ENCODE data around the gene GNA14.

The GNA14 gene

GRCh38 chr9:77475641-77476473 is 172.3 kb downstream of the GNA14 start:
- 90% methylated on average over 8 to 9 of the region's 9 CpGs for WGBS, 2 experiments
- no peak overlapping the region for H3K27ac ChIP-seq (ENCODE audit: insufficient read depth, low read depth, low read length, poor library complexity, severe bottlenecking)
- H3K36me3 ChIP-seq (ENCODE audit: control insufficient read depth, insufficient read depth, low read length): no peaks in the 10 kb centered on the region
- no peak overlapping the region for H3K4me3 ChIP-seq (ENCODE audit: insufficient read depth, low read depth, low read length)
- no peaks in the 10 kb centered on the region for H3K27me3 ChIP-seq (ENCODE audit: control insufficient read depth, insufficient read depth, low read length, poor library complexity, severe bottlenecking)
- H3K9me3 ChIP-seq (ENCODE audit: control insufficient read depth, low read length): no peaks in the 10 kb centered on the region
- no peaks in the 10 kb centered on the region for H3K4me1 ChIP-seq (ENCODE audit: control insufficient read depth, insufficient read depth, low read length)

- Histone ChIP-seq H3K9me3 (ENCODE audit: control insufficient read depth, low read length) (no peaks in the 10 kb centered on the region), H3K27me3 (ENCODE audit: control insufficient read depth, insufficient read depth, low read length, poor library complexity, severe bottlenecking) (no peaks in the 10 kb centered on the region), H3K27ac (ENCODE audit: insufficient read depth, low read depth, low read length, poor library complexity, severe bottlenecking) (no peak overlapping the region), H3K36me3 (ENCODE audit: control insufficient read depth, insufficient read depth, low read length) (no peaks in the 10 kb centered on the region), H3K4me3 (ENCODE audit: insufficient read depth, low read depth, low read length) (no peak overlapping the region), H3K4me1 (ENCODE audit: control insufficient read depth, insufficient read depth, low read length) (no peaks in the 10 kb centered on the region)
- WGBS, 2 experiments: 92 to 98% methylated on average over 3 of the region's 3 CpGs
Measured at GRCh38 chr9:77474936-77475335, 173.2 kb downstream of the GNA14 start.

GRCh38 chr9:77472646-77473045 is 175.5 kb downstream of the GNA14 start:
- WGBS, 2 experiments: 94 to 100% methylated on average over 3 of the region's 3 CpGs
- H3K4me1 ChIP-seq (ENCODE audit: control insufficient read depth, insufficient read depth, low read length): no peaks in the 10 kb centered on the region
- H3K36me3 ChIP-seq (ENCODE audit: control insufficient read depth, insufficient read depth, low read length): no peaks in the 10 kb centered on the region
- H3K9me3 ChIP-seq (ENCODE audit: control insufficient read depth, low read length): no peaks in the 10 kb centered on the region
- no peak overlapping the region for H3K27ac ChIP-seq (ENCODE audit: insufficient read depth, low read depth, low read length, poor library complexity, severe bottlenecking)
- H3K4me3 ChIP-seq (ENCODE audit: insufficient read depth, low read depth, low read length): no peak overlapping the region
- H3K27me3 ChIP-seq (ENCODE audit: control insufficient read depth, insufficient read depth, low read length, poor library complexity, severe bottlenecking): no peaks in the 10 kb centered on the region

- no peaks in the 10 kb centered on the region for H3K27me3 ChIP-seq (ENCODE audit: control insufficient read depth, insufficient read depth, low read length, poor library complexity, severe bottlenecking)
- WGBS, 2 experiments: 92 to 96% methylated on average over 3 of the region's 3 CpGs
- no peaks in the 10 kb centered on the region for H3K36me3 ChIP-seq (ENCODE audit: control insufficient read depth, insufficient read depth, low read length)
- H3K9me3 ChIP-seq (ENCODE audit: control insufficient read depth, low read length): no peaks in the 10 kb centered on the region
- no peak overlapping the region for H3K4me3 ChIP-seq (ENCODE audit: insufficient read depth, low read depth, low read length)
- no peak overlapping the region for H3K27ac ChIP-seq (ENCODE audit: insufficient read depth, low read depth, low read length, poor library complexity, severe bottlenecking)
- no peaks in the 10 kb centered on the region for H3K4me1 ChIP-seq (ENCODE audit: control insufficient read depth, insufficient read depth, low read length)
Measured at GRCh38 chr9:77471572-77471971, 176.6 kb downstream of the GNA14 start.

GRCh38 chr9:77469515-77470231 is 178.4 kb downstream of the GNA14 start:
- H3K27ac ChIP-seq (ENCODE audit: insufficient read depth, low read depth, low read length, poor library complexity, severe bottlenecking): no peak overlapping the region
- WGBS, 2 experiments: 89 to 94% methylated on average over 5 of the region's 5 CpGs
- no peaks in the 10 kb centered on the region for H3K9me3 ChIP-seq (ENCODE audit: control insufficient read depth, low read length)
- H3K4me1 ChIP-seq (ENCODE audit: control insufficient read depth, insufficient read depth, low read length): no peaks in the 10 kb centered on the region
- H3K36me3 ChIP-seq (ENCODE audit: control insufficient read depth, insufficient read depth, low read length): no peaks in the 10 kb centered on the region
- no peaks in the 10 kb centered on the region for H3K27me3 ChIP-seq (ENCODE audit: control insufficient read depth, insufficient read depth, low read length, poor library complexity, severe bottlenecking)
- no peak overlapping the region for H3K4me3 ChIP-seq (ENCODE audit: insufficient read depth, low read depth, low read length)

DNA sequence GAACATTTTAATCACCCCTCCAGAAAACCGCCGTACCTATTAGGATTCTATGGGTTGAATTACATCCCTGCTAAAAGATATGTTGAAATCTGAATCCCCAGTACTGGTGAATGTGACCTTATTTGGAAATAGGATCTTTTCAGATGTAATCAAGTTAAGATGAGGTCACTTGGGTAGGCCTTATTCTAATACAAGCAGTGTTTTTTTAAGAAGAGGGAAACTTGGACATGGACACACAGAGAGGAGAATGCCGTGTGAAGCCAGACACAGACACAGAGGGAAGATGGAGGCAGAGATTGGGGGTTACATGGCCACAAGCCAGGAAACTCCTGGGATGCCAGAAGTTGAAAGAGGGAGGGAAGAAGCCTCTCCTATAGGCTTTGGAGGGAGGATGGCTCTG is 183.5 kb downstream of the GNA14 start:
- Histone ChIP-seq H3K27me3 (ENCODE audit: control insufficient read depth, insufficient read depth, low read length, poor library complexity, severe bottlenecking) (no peaks in the 10 kb centered on the region), H3K9me3 (ENCODE audit: control insufficient read depth, low read length) (no peaks in the 10 kb centered on the region), H3K4me3 (ENCODE audit: insufficient read depth, low read depth, low read length) (no peak overlapping the region), H3K4me1 (ENCODE audit: control insufficient read depth, insufficient read depth, low read length) (no peaks in the 10 kb centered on the region), H3K27ac (ENCODE audit: insufficient read depth, low read depth, low read length, poor library complexity, severe bottlenecking) (no peak overlapping the region), H3K36me3 (ENCODE audit: control insufficient read depth, insufficient read depth, low read length) (no peaks in the 10 kb centered on the region)
- WGBS, 2 experiments: 66 to 83% methylated on average over 3 of the region's 3 CpGs

DNA sequence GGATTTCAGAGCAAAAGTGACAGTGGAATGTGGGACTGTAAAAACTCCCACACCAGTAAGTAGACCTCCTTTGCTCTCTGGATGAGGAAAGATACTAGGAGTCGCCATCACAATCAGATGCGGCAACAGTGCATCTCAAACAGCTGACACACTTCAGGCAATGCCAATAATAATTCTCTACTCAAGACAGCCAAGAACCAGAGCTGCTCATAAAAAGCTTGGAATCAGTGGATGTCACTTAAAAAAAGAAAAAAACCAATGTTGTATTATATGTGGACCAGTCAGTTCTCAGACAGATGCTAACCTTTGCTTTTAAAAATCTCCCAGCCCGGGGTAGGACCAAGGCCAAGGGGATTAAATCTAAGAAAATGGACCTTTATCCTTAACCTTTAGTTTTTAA is 185.0 kb downstream of the GNA14 start:
- no peaks in the 10 kb centered on the region for H3K4me1 ChIP-seq (ENCODE audit: control insufficient read depth, insufficient read depth, low read length)
- H3K9me3 ChIP-seq (ENCODE audit: control insufficient read depth, low read length): no peaks in the 10 kb centered on the region
- WGBS, 2 experiments: 92 to 96% methylated on average over 3 of the region's 3 CpGs
- H3K27ac ChIP-seq (ENCODE audit: insufficient read depth, low read depth, low read length, poor library complexity, severe bottlenecking): no peak overlapping the region
- H3K36me3 ChIP-seq (ENCODE audit: control insufficient read depth, insufficient read depth, low read length): no peaks in the 10 kb centered on the region
- H3K27me3 ChIP-seq (ENCODE audit: control insufficient read depth, insufficient read depth, low read length, poor library complexity, severe bottlenecking): no peaks in the 10 kb centered on the region
- H3K4me3 ChIP-seq (ENCODE audit: insufficient read depth, low read depth, low read length): no peak overlapping the region

- Histone ChIP-seq H3K4me1 (ENCODE audit: control insufficient read depth, insufficient read depth, low read length) (no peaks in the 10 kb centered on the region), H3K36me3 (ENCODE audit: control insufficient read depth, insufficient read depth, low read length) (no peaks in the 10 kb centered on the region), H3K4me3 (ENCODE audit: insufficient read depth, low read depth, low read length) (no peak overlapping the region), H3K27me3 (ENCODE audit: control insufficient read depth, insufficient read depth, low read length, poor library complexity, severe bottlenecking) (no peaks in the 10 kb centered on the region), H3K27ac (ENCODE audit: insufficient read depth, low read depth, low read length, poor library complexity, severe bottlenecking) (no peak overlapping the region), H3K9me3 (ENCODE audit: control insufficient read depth, low read length) (no peaks in the 10 kb centered on the region)
- WGBS, 2 experiments: 79 to 82% methylated on average over 10 of the region's 10 CpGs
Measured at GRCh38 chr9:77462066-77462465, 186.1 kb downstream of the GNA14 start.

DNA sequence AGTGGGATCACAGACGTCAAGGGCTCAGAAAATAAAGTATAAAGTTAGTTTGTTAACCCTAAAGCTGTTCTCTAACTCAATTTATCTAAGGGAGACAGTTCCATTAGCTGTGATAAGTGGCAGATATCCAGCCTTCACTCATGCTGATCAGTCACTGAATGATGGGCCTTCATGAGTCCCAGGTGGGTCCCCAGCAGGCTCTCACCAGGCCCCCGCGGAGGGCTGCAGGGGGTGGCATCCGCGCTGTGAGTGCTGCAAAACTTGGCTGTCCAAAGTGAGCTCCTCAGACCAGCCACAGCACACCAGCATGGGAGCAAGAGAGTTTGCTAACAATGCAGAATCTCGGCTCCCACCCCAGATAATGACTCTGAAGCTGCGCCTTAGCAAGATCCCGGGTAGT is 187.2 kb downstream of the GNA14 start:
- Histone ChIP-seq H3K9me3 (ENCODE audit: control insufficient read depth, low read length) (no peaks in the 10 kb centered on the region), H3K4me1 (ENCODE audit: control insufficient read depth, insufficient read depth, low read length) (no peaks in the 10 kb centered on the region), H3K4me3 (ENCODE audit: insufficient read depth, low read depth, low read length) (no peak overlapping the region), H3K27ac (ENCODE audit: insufficient read depth, low read depth, low read length, poor library complexity, severe bottlenecking) (no peak overlapping the region), H3K36me3 (ENCODE audit: control insufficient read depth, insufficient read depth, low read length) (no peaks in the 10 kb centered on the region), H3K27me3 (ENCODE audit: control insufficient read depth, insufficient read depth, low read length, poor library complexity, severe bottlenecking) (no peaks in the 10 kb centered on the region)
- 71 to 73% methylated on average over 7 to 8 of the region's 8 CpGs for WGBS, 2 experiments

GRCh38 chr9:77457916-77458592 is 190.1 kb downstream of the GNA14 start:
- H3K36me3 ChIP-seq (ENCODE audit: control insufficient read depth, insufficient read depth, low read length): no peaks in the 10 kb centered on the region
- H3K9me3 ChIP-seq (ENCODE audit: control insufficient read depth, low read length): no peaks in the 10 kb centered on the region
- H3K27me3 ChIP-seq (ENCODE audit: control insufficient read depth, insufficient read depth, low read length, poor library complexity, severe bottlenecking): no peaks in the 10 kb centered on the region
- no peaks in the 10 kb centered on the region for H3K4me1 ChIP-seq (ENCODE audit: control insufficient read depth, insufficient read depth, low read length)
- H3K4me3 ChIP-seq (ENCODE audit: insufficient read depth, low read depth, low read length): no peak overlapping the region
- WGBS, 2 experiments: 56 to 60% methylated on average over 14 of the region's 15 CpGs
- H3K27ac ChIP-seq (ENCODE audit: insufficient read depth, low read depth, low read length, poor library complexity, severe bottlenecking): no peak overlapping the region

Data from ectodermal cell (in vitro differentiated cells).